ENCODE results near the gene FYCO1.

- TF ChIP-seq CTCF (conservative IDR thresholded peaks at IDR 0.05; ENCODE audit: low read length), result no peak
- TF ChIP-seq EZH2phosphoT487 (IDR thresholded peaks at IDR 0.05; ENCODE audit: borderline replicate concordance, low read depth, low read length), result no peak
Observed at GRCh38 chr3:45890405-45890804, 105.2 kb downstream of the FYCO1 start.

Measured in OCI-LY7 (cell line).